ENCODE results near the gene PKM. TPM values are rescaled to one million over a fixed set of nuclear protein-coding genes. Genes with fewer than 3 reads are reported as not detected.

PKM gene
- total and polyA plus RNA-seq, 9 of the 15 experiments (the other 6 are each of a cell fraction or from before 2014, with no cell fraction given) = 140 to 825 (median 383) TPM

DNA sequence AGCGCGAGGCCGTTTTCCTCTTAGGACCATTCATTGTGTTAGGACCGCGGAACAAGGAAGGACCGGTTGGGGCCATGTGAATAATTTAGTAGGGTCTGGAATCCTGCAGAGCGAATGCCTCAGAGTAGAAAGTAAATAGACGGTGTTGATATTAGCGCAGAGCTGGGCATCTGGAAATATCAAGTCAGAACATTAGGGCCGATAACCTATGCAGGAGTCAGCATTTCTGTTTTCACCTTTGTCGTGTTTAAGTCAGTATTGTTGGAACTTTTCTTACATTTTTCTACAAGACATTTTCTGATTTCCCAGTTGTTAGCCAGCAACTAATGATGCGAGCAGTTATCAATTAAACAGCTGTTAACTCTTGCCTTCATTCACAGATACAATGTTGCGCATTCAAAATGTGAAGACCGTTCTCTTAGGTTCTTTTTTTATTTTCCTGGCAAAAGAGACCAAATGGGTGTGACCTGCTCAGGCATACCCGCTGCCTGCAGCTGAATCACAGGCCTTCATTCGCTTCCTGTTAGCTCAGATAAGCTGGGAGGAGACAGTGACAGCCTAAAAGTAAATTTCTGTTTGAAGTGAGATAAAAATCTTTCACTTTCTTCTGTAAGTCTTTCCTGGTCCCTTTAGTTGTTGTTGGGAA, 966 bp upstream of the PKM start (continued):
- TF ChIP-seq WHSC1 (IDR thresholded peaks at IDR 0.05; ENCODE audit: low read length) = no peak
- no peak for TF ChIP-seq ZEB2 (IDR thresholded peaks at IDR 0.05)
- no peak for TF ChIP-seq STAG1 (CRISPR knock-in tag; IDR thresholded peaks at IDR 0.05; ENCODE audit: borderline replicate concordance)
- no peak for TF ChIP-seq HNRNPUL1 (IDR thresholded peaks at IDR 0.05; ENCODE audit: low read length)
- no peak for TF ChIP-seq ZNF668 (CRISPR knock-in tag; IDR thresholded peaks at IDR 0.05)
- no peak for TF ChIP-seq CCAR2 (IDR thresholded peaks at IDR 0.05; ENCODE audit: low read depth, low read length)
- 0 out of 2 replicates have a peak, but pooled peaks have one; percentile 30 for TF ChIP-seq ZNF316 (IDR thresholded peaks at IDR 0.05)
- no peak for TF ChIP-seq GTF2F1 (IDR thresholded peaks at IDR 0.05; ENCODE audit: low read depth, low read length)
- peak; percentile 71 for TF ChIP-seq ZNF384 (IDR thresholded peaks at IDR 0.05; ENCODE audit: low read depth, low read length)
- peak; percentile 79 for TF ChIP-seq PKNOX1 (IDR thresholded peaks at IDR 0.05)
- no peak for TF ChIP-seq MED1 (CRISPR knock-in tag; IDR thresholded peaks at IDR 0.05; ENCODE audit: borderline replicate concordance)
- no peak for TF ChIP-seq ASH1L (IDR thresholded peaks at IDR 0.05; ENCODE audit: borderline replicate concordance, low read depth, partially characterized antibody)
- TF ChIP-seq ELK3 (CRISPR knock-in tag; IDR thresholded peaks at IDR 0.05) = no peak
- no peak for TF ChIP-seq SMC3 (conservative IDR thresholded peaks at IDR 0.05; ENCODE audit: insufficient read depth, low read depth, low read length)
- TF ChIP-seq ZBTB17 (CRISPR knock-in tag; IDR thresholded peaks at IDR 0.05) = no peak
- TF ChIP-seq CBFA2T2 (conservative IDR thresholded peaks at IDR 0.05) = peak; percentile 92
- TF ChIP-seq AFF4 (CRISPR knock-in tag; IDR thresholded peaks at IDR 0.05) = no peak
- no peak for TF ChIP-seq SFPQ (IDR thresholded peaks at IDR 0.05; ENCODE audit: low read depth, low read length)
- no peak for TF ChIP-seq NR3C1 (CRISPR knock-in tag; IDR thresholded peaks at IDR 0.05)
- no peak for TF ChIP-seq TFE3 (CRISPR knock-in tag; IDR thresholded peaks at IDR 0.05)
